Skeletal muscle tissue (tissue), 4 donors: ENCODE data around the gene ZBTB16. TPM values are rescaled to one million over a fixed set of nuclear protein-coding genes. Genes with fewer than 3 reads are reported as not detected.

Source experiments
- H3K27ac ChIP-seq: one replicate; pipeline ENCODE4 v1.7.0; 2013; ENCODE audit warnings: mild to moderate bottlenecking, low read depth, low read length, inconsistent platforms
- H3K27me3 ChIP-seq, 3 donors: one replicate each; pipeline ENCODE4 v1.7.0; 2013; ENCODE audit warnings: low read length in 3 of 3; ENCODE audit not compliant: control insufficient read depth in 3 of 3, insufficient read depth in 3 of 3
- H3K36me3 ChIP-seq, 3 donors: one replicate each; pipeline ENCODE4 v1.7.0; 2013; ENCODE audit warnings: low read length in 3 of 3; ENCODE audit not compliant: control insufficient read depth in 3 of 3, insufficient read depth in 3 of 3
- H3K4me1 ChIP-seq, 3 donors: one replicate each; pipeline ENCODE4 v1.7.0; 2013; ENCODE audit warnings: low read length in 3 of 3, mild to moderate bottlenecking in 3 of 3; ENCODE audit not compliant: control insufficient read depth in 3 of 3, insufficient read depth in 3 of 3
- H3K4me3 ChIP-seq, 3 donors: one replicate each; pipeline ENCODE4 v1.7.0; 2013; ENCODE audit warnings: low read length in 3 of 3
- H3K9ac ChIP-seq, 3 donors: one replicate each; pipeline ENCODE4 v1.7.0; 2013; ENCODE audit warnings: low read length in 3 of 3, mild to moderate bottlenecking in 3 of 3, moderate library complexity in 2 of 3, low read depth in 1 of 3
- H3K9me3 ChIP-seq, 3 donors: one replicate each; pipeline ENCODE4 v1.7.0; 2013; ENCODE audit warnings: low read length in 3 of 3; ENCODE audit not compliant: control insufficient read depth in 3 of 3
- total RNA-seq: library from RNA; depleted of rRNA; stranded (reverse); fragments of >200 nt; gene quantifications from one replicate; pipeline ENCODE4 v1.2.3, GENCODE V29; 2014
- donor health status: Osteomylitis.

Gene ZBTB16
- total RNA-seq, 1 donor from 2014 or later, result 6.8 TPM

DNA sequence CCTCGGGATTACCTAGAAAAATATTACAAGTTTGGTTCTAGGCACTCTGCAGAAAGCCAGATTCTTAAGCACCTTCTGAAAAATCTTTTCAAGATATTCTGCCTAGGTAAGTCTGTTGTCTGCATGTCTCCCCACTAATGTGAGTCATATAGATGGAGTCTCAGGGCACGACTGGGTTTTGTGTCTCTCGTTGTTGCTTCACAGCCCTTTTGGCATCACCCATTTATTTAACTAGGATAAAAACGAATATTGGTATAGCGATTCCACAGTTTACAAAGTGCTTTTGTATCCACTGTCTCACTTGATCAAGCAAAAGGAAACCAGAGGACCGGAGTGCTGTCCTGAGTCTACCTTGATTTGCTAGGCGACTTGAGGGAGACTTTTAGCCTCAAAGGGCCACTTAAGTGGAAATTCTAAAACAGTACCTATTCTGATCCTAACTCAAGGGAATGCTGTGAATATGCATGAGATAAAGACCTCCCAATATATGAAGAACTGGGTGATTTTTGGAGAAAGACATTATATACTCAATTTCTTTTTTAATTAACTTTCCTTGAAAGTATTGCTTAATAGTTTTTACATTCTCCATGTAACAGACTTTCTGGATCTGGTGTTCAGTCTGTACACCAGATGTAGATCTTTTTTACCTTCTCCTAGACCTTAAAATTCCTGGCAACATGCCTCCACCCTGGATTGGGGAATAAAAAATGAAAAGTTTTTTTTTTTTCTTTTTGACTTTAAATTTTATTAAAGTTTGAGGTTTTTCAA, 237.3 kb downstream of the ZBTB16 start:
- Histone ChIP-seq H3K9ac (peak overlapping the region; percentile 61 to 83 (median 80)), H3K27ac (peak overlapping the region; percentile 95), H3K9me3 (no peaks in the 10 kb centered on the region), H3K27me3 (no peaks in the 10 kb centered on the region), H3K4me3 (peak overlapping the region; percentile 68 to 82 (median 79)), H3K4me1 (peaks cover 16 to 35% (median 24%) of the 10 kb centered on the region in 3 donors), H3K36me3 (peaks cover 9 to 22% (median 14%) of the 10 kb centered on the region in 3 donors)

- H3K36me3 ChIP-seq, result peaks cover 9 to 25% (median 14%) of the 10 kb centered on the region in 3 donors
- H3K4me3 ChIP-seq, result peak overlapping the region; percentile 67 to 82 (median 79)
- peaks cover 10 to 25% (median 19%) of the 10 kb centered on the region in 3 donors for H3K4me1 ChIP-seq
- H3K9ac ChIP-seq, result peak overlapping the region; percentile 61 to 83 (median 80)
- H3K27ac ChIP-seq, result peak overlapping the region; percentile 95
- H3K9me3 ChIP-seq, result no peaks in the 10 kb centered on the region
- H3K27me3 ChIP-seq, result no peaks in the 10 kb centered on the region
Observed at GRCh38 chr11:114297806-114298709, 238.5 kb downstream of the ZBTB16 start.

DNA sequence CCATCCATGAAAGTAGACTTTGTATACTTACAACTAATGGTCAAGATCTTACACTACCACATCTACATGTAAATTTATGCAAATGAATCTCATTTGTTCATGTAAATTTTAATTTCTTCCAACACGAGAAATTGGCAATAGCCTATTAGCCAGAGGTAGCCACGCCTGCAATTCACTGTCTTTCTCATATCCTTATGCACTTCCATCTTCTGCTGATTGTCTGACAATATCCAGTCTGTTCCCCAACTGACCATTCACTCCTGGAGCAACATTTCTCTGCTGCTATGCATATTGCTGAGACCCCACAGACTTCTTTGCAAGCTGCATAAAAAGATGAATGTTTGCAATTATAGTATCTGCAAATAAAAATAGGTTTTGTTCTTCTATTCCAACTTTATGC, 239.2 kb downstream of the ZBTB16 start:
- H3K4me1 ChIP-seq, result peaks cover 10 to 18% (median 16%) of the 10 kb centered on the region in 3 donors
- H3K27me3 ChIP-seq, result no peaks in the 10 kb centered on the region
- H3K9me3 ChIP-seq, result no peaks in the 10 kb centered on the region
- H3K9ac ChIP-seq, result peak overlapping the region in 1 of 3 donors; percentile 83
- peak overlapping the region; percentile 95 for H3K27ac ChIP-seq
- H3K36me3 ChIP-seq, result peaks cover 9 to 25% (median 14%) of the 10 kb centered on the region in 3 donors
- peak overlapping the region; percentile 67 to 82 (median 79) for H3K4me3 ChIP-seq

Other genes with a start within 250 kb of the ZBTB16 start
- gene USP28, start 184.1 kb upstream of the ZBTB16 start, total RNA-seq, result 91.9 TPM
- gene HTR3B, start 154.9 kb upstream of the ZBTB16 start, total RNA-seq, result not detected
- not detected for gene HTR3A, start 84.6 kb upstream of the ZBTB16 start, total RNA-seq
- gene NNMT, start 236.7 kb downstream of the ZBTB16 start, total RNA-seq, result 87.2 TPM